Colon (tissue), 2 donors: ENCODE measurements around the gene REEP5.
"Not testable (repeated sequence)": the region's sequence is repeated elsewhere in the genome, so short reads cannot be mapped to it uniquely, and the experiment has no call there.

Experiments used
- FAIRE-seq: peaks from 2 replicates; lab custom pipeline; 2012; peaks lifted over from hg19 to GRCh38; lab: Jason Lieb, UNC
- donor health status: control.
- donor health status: control.

REEP5 gene

GRCh38 chr5:112885001-112885400, 37.0 kb downstream of the REEP5 start:
- no peak for FAIRE-seq

GRCh38 chr5:112883192-112883591, 38.8 kb downstream of the REEP5 start:
- no peak for FAIRE-seq

- FAIRE-seq, result no peak
These were observed 41.6 kb downstream of the REEP5 start for GRCh38 chr5:112880219-112880964.

- FAIRE-seq, result no peak
These were observed 43.3 kb downstream of the REEP5 start for GRCh38 chr5:112878760-112879159.

GRCh38 chr5:112878101-112878500, 43.9 kb downstream of the REEP5 start:
- no peak for FAIRE-seq

- no peak for FAIRE-seq
These were observed 45.7 kb downstream of the REEP5 start for GRCh38 chr5:112876362-112876761.

DNA sequence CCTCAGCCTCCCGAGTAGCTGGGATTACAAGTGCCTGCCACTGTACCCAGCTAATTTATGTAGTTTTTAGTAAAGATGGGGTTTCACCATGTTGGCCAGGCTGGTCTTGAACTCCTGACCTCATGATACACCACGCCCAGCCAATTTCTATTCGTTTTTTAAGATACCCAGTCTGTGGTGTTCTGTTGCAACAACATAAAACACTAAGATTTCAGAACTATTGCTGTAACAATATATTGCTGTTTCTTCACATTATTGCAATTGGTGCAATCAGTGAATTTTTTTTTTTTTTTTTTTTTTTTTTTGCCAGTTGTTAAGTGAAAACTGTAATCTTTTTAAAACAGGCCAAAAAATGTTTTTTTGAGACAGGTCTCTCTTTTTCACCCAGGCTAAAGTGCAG, 51.1 kb downstream of the REEP5 start:
- no peak for FAIRE-seq

- FAIRE-seq, result no peak
These were observed 52.1 kb downstream of the REEP5 start for GRCh38 chr5:112869948-112870347.

GRCh38 chr5:112867411-112867810, 54.6 kb downstream of the REEP5 start:
- no peak for FAIRE-seq

DNA sequence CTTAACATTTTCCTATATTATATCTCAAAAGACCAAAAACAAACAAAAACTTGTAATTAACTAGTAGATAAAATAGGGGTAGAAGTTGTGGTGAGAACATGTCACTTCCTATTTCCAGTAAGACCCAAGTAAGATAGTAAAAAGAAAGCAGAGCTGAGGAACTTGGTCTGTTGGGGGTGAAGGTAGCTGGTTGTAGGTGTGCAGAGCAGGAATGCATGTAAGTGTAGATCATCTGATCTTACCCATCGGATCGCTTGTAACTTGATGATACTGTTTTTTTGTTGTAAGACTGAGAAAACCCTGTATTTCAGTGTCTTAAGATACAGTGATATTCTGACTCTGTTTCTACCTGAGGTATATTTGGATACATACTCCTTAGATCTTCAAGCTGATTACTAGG, 55.3 kb downstream of the REEP5 start:
- no peak for FAIRE-seq

DNA sequence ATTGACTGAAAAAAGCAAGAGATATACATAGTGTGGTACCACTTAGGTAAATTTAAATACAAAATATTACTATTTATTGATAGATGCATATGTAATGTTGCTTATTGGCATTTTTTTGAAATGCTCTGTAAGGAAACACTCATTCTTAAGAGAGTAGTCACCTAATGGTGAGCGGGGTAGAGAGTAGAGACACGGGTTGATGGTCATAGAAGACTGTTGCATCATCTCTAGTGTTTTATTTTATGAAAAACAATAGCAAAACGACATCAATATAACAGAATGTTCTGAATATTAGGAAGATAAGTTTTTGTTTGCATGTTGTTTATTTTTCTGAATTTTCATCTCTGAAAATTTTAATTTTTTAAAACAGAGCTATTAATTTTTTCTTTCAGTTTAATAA, 56.9 kb downstream of the REEP5 start:
- no peak for FAIRE-seq

- no peak for FAIRE-seq
These were observed 58.5 kb downstream of the REEP5 start for GRCh38 chr5:112863549-112863948.

DNA sequence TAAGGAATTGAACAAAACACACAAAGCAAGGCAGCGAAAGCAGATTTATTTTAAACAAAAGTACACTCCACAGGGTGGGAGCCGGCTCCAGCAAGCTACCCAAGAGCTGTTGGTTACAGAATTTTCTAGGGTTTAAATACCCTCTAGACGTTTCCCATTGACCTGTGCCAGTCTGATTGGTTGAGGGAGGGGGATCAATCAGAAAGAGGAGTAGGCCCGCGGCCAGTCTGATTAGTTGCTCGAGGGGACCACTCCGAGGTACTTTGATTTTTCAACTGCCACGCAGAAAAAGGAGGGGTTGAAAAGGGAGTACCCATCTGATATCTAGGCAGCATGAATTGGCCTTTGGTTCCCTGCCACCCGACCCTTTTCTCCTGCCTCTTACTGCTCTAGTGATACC, 59.9 kb downstream of the REEP5 start:
- no peak for FAIRE-seq

- FAIRE-seq, result no peak
These were observed 60.4 kb downstream of the REEP5 start for GRCh38 chr5:112861638-112861985.

DNA sequence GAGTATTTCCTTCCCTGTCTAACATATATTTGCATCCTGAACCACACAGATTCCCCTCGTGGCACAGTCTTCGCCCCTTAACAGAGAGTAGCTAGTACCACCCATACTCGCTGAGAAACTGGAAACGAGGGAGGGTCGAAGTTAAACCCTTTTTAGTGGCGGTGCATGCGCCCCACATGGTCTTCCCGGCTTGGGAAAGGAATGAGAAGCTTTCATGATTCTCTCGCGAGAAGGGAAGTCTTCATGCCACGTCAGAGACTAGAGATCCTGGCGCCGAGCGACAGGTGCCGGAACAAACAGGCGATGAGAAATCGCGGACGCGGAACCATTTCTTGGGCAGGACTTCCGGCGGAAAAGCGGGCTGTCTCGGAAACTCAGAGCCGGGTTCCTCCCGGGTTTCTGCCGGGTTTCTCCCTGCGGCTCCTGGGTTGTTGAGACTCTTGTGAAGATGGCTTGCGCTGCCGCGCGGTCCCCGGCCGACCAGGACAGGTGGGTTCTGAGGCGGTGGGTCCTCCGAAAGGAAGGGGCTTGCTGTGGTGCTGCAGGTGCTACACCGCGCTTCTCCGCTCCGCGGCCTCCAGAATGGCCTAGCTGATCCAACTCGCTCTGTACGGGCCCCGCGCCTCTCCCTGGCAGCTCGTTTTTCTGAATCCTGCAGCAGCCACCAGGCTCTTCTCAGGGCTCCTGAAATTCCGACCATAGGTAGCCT, 60.9 kb downstream of the REEP5 start, which contains the start of gene SRP19:
Gene SRP19 (plus strand): TSS at position 359 of the 709 bp plus-strand sequence. CDS start 90 bp downstream, at position 449.
- FAIRE-seq, result no peak

- not testable (repeated sequence) for FAIRE-seq
These were observed 61.5 kb downstream of the REEP5 start for GRCh38 chr5:112860571-112860928.

DNA sequence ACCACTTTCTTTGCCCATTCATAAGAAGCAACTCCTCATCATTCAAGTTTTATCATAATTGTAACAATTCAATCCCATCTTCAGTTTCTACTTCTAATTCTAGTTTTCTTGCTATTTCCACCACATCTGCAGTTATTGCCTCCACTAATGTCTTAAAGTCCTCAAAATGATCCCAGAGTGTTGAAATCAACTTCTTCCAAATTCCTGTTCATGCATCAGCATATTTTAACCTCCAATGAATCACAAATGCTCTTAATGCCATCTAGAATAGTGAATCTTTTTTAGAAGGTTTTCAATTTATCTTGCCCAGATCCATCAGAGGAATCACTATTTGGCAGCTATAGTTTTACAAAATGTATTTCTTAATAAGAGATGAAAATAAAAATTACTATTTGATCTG, 64.2 kb downstream of the REEP5 start:
- FAIRE-seq, result no peak

DNA sequence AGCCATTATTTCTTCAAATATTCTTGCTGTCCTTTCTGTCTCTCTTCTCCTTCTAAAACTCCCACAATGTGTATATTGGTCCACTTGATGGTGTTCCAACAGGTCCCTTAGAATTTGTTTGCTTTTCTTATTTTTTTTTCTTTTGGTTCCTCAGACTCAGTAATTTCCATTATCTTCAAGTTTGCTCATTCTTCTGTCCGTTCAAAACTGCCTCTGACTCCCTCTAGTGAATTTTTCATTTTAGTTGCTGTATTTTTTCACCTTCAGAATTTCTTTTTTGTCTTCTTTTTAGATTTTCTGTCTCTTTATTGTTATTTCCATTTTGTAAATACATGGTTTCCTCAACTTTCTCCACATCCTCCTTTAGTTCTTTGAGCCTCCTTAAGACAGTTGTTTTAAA, 67.4 kb downstream of the REEP5 start:
- no peak for FAIRE-seq

- FAIRE-seq, result no peak
These were observed 72.1 kb downstream of the REEP5 start for GRCh38 chr5:112849912-112850311.

DNA sequence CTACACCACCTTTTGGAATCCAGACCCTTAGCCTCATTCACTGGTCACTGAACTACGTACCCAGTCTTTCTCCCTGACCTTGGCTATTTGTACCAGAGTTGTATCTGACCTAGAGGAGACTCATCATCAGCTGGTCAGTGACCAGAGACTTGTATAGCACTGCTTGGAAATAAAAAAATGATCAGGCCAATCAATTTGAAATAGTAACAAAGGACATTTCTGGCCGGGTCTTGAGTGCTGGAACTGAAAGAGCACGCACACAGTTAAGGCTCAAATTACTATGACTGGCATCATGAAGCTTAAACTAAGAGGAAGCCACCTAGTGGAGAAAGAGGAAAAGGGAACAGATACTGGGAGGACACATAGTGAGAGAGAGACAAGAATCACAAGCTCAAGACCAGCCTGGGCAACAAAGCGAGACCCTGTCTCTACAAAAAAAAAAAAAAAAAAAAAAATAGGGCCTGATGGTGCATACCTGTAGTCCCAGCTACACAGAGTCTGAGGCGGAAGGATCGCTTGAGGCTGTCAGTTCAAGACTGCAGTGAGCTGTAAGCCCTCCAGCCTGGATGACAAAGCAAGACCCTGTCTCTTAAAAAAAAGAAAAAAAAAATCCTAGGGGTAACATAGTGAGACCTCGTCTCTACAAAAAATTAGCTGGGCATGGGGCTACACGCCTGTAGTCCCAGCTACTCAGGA, 73.8 kb downstream of the REEP5 start:
- FAIRE-seq, result no peak

DNA sequence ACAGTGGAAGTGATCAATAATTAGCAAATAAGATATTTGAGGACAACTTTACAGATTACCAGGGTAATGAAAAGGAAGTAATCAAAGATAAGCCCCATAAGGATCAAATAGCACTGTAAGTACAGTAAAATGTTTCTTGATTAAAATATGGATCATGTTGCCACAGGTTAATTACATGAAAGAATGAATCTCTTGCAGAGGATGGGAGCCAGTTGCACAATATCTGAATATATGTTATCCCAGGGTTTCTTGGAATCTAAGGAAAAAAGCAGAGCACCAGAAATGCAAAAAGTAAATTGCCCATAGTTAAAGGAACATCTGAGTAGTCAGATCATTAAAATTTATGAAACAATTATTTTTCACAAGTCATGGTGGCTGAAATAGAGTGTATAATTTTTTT, 74.7 kb downstream of the REEP5 start:
- FAIRE-seq, result no peak

- no peak for FAIRE-seq
These were observed 75.5 kb downstream of the REEP5 start for GRCh38 chr5:112846556-112846955.

- FAIRE-seq, result no peak
These were observed 77.5 kb downstream of the REEP5 start for GRCh38 chr5:112844489-112844888.
